Measurements from ENCODE around the gene MLXIP.

DNA sequence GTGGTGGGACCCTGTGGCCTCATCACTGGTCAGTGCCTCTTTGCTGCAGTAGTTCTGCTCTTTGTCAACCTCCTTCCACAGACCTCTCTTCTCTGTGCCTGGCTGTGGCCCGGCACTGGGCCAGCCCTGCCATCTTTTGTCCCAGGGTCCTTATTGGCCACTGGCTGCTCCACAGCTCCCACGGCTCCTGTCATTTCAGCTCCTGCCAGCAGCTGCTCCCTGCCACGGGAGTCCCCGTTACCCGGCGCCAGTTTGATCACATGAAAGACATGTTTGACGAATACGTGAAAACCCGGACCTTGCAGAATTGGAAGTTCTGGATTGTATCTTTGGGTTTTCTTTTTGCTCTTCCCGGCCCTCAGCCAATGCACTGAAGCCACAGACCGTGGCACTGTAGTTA is 60.1 kb downstream of the MLXIP start:
- TF ChIP-seq, protein P1, sequence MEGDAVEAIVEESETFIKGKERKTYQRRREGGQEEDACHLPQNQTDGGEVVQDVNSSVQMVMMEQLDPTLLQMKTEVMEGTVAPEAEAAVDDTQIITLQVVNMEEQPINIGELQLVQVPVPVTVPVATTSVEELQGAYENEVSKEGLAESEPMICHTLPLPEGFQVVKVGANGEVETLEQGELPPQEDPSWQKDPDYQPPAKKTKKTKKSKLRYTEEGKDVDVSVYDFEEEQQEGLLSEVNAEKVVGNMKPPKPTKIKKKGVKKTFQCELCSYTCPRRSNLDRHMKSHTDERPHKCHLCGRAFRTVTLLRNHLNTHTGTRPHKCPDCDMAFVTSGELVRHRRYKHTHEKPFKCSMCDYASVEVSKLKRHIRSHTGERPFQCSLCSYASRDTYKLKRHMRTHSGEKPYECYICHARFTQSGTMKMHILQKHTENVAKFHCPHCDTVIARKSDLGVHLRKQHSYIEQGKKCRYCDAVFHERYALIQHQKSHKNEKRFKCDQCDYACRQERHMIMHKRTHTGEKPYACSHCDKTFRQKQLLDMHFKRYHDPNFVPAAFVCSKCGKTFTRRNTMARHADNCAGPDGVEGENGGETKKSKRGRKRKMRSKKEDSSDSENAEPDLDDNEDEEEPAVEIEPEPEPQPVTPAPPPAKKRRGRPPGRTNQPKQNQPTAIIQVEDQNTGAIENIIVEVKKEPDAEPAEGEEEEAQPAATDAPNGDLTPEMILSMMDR (IDR thresholded peaks at IDR 0.05) = no peak
- no peak for TF ChIP-seq POLR2A (IDR thresholded peaks at IDR 0.05)
